ENCODE measurements around the gene ZNF292.

GRCh38 chr6:87281426-87281825 lies 126.1 kb downstream of the ZNF292 start:
- TF ChIP-seq CTCF (IDR thresholded peaks at IDR 0.05) (no peak), POLR2A (IDR thresholded peaks at IDR 0.05) (no peak)
